HTR-8/SVneo (cell line): ENCODE results near the gene MRNIP.

ENCODE experiments used
- DNase-seq: peaks from one replicate; pipeline ENCODE4 v3.0.0; 2011; ENCODE audit warnings: low spot score, mixed read lengths; ENCODE audit not compliant: insufficient read length
- FAIRE-seq: peaks from 2 replicates; lab custom pipeline; 2011; peaks lifted over from hg19 to GRCh38; lab: Jason Lieb, UNC

MRNIP gene

DNA sequence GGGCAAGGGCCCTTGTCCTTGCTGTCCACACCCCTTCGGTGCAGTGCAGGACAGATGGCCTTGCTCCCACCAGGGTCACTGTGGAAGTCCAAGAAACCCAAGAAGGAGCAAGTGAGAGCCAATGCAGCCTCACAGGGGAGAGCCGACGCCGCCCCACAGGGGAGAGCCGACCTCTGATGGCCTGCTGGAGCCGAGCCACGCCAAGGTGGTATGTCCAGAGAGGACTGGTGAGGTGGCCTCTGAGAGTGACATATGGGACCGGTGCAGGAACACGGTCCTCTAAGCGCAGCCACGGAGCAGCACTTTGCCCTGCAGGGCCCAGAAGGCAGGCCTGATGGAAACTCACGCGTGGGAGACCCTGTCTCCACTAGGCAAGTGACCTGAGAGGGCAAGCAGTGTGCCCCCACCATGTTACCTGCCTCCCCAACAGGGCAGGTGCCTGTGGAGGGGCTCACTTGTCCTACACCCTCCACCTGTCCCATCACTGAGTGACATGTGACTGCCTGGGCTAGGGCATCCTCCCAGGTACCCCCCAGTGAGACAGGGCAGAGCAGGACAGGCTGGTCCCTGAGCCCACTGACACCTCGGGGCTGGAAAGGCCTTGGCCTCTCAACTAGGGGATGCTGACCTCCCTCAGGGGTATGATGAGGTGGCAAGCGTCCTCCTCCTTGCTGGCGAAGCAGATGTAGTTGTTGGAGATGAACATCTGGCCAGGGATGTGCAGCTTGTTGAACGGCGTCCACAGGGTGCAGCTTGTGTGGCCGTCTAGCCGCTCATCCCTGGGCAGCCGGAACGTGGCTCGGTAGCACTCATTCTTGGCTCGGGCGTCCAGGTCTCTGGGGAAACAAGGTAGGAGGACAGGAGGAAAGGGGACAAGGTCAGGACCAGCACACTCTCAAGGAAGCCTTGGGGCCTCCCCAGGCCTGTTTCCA is 32.4 kb upstream of the MRNIP start:
- FAIRE-seq (no peak), DNase-seq (no peak)

DNA sequence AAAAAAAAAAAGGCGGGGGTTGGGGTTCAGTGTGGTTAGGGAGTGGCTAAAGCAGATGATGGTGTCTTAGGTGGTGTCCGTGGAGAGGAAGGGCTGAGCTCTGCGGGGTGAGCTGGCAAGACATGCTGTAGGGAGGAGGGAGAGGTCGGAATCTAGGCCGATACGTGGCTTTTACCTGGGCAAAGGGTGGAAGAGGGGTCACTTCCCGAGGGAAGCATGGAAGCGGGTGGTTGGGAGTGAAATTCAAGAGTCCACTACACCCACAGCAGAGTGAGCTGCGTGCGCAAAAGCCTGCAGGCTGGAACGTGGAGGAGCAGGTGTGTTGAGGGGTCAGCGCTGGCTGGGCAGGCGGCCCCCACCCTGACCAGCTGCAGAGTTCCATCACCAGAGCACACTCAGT is 31.3 kb upstream of the MRNIP start:
- DNase-seq, result no peak
- FAIRE-seq, result no peak

DNA sequence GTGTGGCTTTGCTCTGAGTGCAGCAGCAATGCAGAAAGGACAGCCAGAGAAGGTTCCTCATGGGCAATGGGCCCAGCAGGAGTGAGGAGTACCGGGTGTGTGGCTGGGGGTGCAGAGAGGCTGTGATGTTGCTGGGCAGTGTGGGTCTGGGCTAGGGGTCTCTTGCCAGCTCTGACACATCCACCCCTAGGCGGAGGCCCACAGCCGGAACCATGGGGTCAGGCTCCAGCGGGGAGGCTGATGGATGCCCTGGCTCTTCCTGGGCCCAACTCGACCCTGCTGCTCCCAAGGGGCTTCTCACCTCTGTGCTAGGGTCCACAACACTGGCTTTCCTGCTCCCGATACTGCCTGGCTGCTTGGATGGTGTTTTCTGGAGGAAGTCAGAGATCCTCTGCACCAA is 29.2 kb upstream of the MRNIP start:
- DNase-seq (no peak), FAIRE-seq (no peak)

DNA sequence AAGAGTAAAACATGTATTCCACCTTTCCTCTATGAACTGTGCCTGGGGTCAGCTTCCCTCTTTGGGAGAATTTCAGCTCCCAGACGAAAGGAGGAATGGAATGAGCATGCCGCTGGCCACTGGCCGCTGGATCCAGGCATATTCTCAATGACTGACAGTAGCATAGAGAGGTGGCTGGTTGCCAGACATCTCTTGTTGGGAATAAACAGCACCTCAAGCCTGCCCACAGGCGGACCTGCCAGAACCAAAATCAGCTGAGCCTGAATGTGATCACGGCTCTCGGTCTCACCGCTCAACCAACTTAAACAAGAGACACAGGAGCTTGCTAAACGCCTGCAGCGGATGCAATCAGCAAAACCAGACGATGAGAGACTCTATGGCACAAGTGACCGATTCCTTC is 28.5 kb upstream of the MRNIP start:
- DNase-seq (no peak), FAIRE-seq (no peak)

DNA sequence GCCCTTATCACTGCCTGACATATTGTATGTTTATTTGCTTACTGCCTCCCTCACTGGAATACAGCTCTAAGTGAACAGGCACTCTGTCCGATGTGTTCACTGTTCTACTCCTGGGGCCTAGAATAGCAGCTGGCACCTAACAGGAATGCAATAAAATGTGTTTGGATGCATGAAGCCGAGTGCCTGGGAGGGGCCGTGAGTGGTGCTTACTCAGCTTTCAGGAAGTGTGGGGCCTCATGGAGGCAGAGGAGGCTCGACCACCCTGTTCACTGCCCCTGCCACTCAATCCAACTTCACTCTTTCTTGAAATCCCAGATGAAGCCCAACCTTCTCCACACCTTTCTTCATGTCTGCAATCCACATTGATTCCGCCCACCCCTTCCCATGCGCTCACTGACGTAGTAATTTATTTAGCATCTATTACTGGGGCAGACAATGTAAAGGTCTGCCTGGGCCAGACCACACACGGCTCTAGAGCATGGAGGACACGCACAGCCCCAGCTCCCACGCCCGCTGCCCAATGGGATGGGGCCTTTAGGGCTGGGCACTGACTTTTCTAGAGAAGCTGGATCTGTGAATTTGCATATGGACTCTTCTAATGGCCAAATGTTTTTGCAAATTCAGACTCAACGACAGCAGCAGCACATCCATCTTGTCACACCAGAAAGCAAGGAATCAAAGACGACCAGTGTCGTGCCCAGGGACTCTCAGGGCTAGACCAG is 27.7 kb upstream of the MRNIP start:
- FAIRE-seq, result no peak
- no peak for DNase-seq

DNA sequence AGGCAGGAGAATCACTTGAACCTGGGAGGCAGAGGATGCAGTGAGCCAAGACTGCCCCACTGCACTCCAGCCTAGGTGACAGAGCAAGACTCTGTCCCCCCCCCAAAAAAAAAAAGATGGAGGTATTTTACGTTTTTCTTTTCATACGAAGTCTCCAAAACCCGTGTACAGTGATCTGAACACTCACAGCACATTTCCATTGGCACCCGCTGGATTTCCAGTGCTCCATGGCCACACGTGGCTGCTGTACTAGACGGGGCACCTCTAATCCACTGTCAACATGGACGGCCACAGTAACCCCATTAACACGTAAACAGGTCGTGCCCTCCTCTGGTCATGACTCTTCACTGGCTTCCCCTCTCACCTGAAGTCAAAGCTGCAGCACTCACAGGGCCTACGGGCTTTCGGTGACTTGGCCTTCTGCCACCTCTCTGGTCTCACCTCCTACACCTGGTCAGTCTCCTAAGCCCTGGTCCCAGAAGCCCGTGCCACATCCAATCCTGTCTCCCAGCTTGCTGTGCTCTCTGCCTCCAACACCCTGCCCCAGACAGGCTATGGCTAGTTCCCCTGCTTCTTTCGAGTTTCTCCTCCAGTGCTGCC is 27.0 kb upstream of the MRNIP start:
- DNase-seq (no peak), FAIRE-seq (no peak)

DNA sequence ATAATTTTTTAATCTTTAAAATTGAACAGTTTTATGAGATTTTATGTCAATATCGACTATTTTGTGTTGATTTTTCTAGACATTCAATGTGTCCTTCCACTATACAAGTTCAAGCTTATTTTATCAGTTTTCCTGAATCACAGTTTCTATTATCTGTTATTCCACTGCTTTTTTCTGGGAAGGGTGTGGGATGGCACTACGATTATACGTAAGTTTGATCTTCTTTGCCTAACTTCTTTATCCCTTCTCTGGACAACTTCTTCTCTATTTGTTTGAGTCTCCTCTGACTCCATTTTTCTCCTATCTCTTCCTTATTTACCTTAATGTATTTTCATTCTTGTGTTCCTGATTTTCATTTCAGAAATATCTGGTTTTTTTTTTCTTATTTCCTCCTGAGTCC is 24.5 kb upstream of the MRNIP start:
- FAIRE-seq (no peak), DNase-seq (no peak)

DNA sequence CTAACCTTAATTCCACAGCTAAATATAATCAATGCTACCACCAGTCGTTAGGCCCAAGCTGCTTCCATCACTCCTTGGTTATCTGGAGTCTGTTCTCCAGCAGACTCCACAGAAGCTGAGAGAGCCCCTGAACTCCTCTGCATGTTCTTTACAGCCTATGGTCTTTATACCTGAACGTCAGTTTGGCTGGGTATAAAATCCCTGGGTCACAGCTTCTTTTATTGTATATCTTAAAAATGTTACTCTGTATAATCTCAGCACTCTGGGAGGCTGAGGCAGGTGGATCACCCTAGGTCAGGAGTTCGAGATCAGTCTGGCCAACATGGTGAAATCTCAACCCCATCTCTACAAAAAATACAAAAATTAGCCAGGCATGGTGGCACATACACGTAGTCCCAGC is 23.7 kb upstream of the MRNIP start:
- DNase-seq, result no peak
- no peak for FAIRE-seq

DNA sequence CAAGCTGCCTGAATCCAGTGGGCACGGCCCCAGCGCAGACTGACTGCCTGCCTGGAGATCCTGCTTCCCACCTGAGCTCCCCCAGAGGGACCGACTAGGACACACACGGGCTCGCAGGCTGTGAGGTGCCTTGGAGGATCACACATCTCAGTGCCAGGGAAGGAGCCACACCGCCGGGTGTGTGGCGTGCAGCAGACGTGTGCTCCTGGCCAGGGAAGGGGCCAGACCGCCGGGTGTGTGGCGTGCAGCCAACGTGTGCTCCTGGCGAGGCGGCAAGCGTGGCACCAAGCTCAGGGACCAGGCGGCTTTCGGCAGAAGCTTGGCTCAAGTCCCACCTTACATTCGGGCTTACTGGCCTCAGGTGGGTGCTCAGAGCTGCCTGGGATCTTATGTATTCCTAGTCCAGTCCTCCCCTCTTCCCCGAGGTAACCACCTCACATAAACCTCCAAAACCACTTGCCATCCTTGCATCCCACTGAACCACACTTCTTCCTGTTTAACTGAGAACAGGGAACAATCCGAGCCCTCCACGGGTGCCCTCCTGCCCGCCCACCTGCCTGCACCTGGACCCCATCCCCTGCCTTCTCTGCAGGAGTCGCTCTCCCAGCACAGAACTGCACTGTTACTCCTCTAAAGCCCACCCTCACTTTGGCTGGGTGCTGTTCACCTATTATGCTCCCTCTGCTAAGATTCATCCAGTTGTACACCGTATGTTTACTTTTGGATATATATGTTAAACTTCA is 22.4 kb upstream of the MRNIP start:
- FAIRE-seq (no peak), DNase-seq (no peak)

DNA sequence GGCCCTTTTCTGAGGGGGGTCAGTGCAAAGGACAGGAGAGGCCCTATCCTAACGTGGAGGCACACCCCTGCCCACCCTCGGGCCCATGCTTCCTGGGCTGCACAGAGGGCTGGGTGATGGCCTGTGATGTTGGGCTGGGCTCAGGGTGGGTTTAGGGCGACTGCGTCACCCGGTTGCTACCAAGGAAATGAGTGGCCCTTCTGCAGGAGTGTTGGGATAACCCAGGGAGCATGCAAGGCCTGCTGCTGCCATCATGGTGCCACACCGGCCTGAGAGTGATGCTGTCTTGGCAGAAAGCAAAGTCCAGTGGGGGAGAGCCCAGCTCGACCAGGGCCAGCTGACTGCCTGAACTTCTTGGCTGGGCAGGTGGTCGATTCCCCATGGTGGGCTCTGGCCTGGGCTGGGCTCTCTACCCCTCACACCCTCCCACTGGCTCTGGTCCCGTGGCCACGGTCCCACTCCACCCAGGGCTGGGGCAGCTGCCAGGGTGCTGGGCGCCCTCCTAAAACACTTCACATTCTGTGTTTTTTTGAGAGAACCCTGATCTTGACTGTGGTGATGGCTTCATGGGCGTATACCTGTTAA is 21.5 kb upstream of the MRNIP start:
- FAIRE-seq (no peak), DNase-seq (no peak)

DNA sequence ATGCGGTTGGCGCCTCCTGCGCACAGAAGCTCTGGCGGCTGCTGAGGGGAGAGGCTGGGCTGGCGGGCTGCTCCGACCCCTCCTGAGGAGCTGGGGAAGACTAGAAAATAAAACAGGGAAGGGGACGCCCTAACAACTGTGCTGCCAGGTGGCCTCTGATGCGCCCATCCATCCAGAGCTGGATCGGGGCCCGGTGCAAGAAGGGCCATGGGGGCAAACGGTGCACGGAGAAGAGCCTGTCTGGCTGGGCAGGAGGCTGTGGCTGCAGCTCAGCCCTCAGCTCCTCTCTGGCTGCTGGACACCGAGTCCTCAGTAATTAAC is 21.0 kb upstream of the MRNIP start:
- FAIRE-seq, result no peak

DNA sequence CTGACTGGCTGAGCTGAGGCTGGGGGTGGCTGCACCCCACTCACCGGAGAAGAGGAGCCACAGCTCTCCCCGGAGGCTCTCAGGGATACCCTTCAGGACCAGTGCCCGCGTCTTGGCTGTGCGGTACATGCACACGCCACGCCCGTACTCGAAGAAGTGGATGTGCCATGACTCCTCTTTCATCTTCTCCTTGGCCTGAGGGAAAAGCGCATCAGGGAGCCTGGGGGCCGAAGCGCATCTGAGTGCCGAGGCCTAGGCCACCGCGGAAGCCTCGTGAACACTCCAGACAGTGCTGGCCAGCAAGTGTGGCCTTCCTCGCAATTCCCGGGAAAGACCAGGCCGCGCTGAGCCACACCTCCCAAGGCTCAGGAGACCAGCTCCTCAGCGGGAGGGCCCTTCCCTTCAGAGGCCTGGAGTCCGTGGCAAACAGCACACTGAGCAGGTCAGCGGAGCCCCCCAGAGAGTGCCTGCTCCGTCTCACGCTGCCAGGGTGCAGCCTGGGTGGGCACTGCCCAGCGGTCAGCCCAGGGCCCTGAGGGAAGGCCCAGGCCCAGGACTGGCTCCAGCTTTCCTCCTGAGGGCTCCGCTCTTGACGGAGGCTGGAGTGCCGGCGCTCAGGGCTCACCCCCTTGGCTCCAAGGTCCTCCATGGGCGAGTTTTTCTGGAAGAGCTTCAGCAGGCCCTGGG is 20.5 kb upstream of the MRNIP start:
- DNase-seq (no peak), FAIRE-seq (no peak)

More for the DNA sequence above, 21.0 kb upstream of the MRNIP start:
- no peak for DNase-seq

DNA sequence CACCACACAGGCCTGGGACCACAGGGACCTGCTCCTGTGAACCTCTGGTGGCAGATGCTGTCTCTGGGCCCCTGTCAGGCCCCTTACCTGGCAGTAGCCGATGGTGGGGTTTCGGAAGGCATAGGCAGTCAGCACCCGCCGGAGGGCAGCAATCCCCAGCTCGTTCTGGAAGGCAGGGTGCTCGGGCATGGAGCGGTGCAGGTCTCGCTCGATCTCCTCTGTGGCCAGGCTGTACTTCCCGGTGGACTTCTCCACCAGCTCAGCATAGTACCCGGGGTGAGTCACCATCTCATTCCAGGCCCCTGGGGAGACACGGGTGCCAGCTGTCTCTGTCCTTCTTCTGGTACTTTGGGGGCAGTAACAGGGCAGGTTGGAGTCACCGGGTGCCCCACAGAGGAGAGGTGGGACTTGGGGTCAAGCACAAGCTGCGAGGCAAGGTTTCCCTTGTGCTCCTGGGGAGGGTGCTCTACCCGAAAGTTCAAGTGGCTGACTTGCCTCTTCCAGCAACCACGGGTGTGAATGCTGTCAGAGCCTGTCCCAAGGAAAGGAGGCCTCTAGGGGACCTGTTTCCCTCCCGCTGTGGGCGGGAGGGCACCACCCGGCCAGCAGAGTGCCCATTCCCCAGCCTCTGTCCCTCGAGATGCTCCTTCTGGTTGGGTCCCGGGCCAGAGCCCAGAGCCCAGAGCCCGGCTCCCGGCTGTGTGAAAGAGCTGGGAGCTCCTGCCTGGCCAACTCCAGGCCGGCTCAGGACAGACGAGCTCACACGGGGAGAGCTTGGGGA is 19.8 kb upstream of the MRNIP start:
- DNase-seq (no peak), FAIRE-seq (no peak)

DNA sequence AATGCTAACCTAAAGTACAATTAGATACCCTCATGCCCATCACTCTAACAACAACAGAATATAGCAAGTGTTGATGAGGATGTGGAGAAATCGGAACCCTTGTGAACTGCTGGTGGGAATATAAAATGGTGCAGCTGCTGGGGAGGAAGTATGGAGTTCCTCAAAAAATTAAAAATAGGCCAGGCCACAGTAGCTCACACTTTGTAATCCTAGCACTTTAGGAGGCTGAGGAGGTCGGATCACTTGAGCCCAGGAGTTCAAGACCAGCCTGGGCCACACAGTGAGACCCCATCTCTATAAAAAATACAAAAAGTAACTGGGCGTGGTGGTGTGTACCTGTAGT is 18.0 kb upstream of the MRNIP start:
- FAIRE-seq (no peak), DNase-seq (no peak)

DNA sequence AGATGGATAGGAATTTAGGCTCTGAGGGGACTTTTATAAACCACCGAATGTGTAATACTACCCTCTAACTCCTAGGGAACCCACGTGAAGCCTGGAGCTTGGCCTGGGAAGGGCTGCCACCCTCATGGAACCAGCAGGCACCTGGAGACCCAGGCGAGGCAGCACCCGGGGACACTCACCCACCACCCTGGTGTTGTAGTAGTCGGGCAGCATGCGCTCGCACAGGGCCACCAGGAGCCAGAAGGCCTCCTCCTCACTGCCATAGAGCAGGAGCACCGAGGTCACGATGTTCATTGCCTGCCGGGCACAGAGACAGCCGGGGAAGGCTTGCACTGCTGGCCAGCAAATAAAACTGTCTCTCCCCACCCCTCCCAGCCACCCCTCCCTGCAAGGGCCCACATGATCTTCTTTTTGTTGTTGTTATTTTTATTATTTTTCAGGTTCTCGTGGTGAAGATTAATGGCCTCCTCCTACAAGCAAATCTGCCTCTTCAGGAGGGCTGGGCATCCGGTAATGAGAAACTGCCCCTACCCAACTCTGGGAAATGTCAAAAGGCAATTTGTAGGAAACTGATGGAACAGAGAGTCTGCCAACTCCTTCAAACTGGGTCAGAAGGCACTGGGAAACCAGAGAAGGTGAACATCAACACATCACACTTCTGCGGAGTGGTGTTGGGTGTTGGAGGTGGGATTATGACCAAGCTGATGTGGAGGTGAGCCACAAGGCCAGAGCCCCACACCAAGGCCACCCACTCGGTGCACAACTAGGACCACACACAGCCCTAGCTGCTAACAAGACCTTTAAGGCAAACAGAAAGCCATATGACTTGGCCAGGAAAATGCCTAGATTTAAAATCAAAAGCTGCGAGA is 17.4 kb upstream of the MRNIP start:
- FAIRE-seq (no peak), DNase-seq (no peak)

DNA sequence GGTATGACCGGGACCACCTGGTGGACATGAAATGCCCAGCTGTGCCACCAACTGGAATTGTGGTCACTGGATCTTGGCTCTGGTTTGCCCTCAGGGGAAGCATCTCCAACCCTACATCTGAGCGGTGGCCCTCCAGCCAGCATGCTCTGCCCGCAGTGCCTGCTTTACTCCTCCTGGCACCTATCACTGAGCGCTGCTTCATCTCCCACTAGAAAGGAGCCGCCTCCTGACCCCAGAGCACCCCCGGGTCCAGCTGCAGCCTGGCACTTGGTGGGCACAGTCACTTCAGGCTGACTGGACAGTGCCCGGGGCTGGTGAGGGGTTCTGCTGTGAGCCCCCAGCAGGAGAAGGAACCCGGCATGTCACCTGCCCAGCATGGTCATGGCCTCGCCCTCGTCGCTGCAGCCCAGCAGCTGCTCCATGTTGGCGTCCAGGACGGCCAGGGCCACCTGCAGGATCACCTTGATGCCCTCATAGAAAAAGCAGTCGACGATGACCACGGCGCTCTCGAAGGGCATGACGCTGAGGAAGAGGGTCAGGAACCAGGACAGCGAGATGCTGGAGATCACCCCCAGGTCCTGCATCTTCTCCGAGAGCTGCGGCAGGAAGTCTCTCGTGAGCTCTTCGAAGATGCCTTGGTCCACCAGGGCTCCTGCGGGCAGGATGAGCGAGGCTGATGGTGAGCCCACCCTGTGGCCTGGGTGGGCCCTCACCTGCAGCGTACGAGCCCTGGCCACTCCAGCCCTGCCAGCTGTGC is 16.1 kb upstream of the MRNIP start:
- FAIRE-seq, result no peak
- DNase-seq, result no peak

DNA sequence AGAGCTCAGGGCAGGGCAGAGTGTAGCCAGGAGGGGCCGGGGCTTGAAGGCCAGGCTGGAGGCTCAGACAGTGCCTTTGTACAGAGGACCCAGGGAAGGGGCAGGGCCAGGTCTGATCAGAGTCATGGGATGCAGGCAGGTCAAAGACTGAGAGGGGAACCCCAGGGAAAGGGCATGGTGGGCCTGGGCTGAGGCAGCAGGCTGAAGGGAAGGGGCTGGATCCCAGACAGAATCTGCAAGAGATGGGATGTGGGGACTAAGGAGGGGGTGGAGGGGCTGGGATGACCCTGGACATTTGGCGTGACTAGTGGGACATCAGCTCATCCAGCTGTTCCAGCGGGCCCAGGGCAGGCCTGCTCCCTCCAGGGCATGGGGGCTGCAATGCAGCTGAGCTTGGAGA is 15.5 kb upstream of the MRNIP start:
- no peak for FAIRE-seq
- no peak for DNase-seq
